Activated CD4-positive, alpha-beta T cell treated with anti-CD3 and anti-CD28 coated beads, Interleukin-2, Interleukin-6, amounts not matched to agents 100 ng/mL and 50 ng/mL, durations not matched to agents 16 hours and 8 hours (primary cell): ENCODE measurements around the gene AHCTF1.
"Not testable (repeated sequence)": the region's sequence is repeated elsewhere in the genome, so short reads cannot be mapped to it uniquely, and the experiment has no call there.

Experiments used
- DNase-seq: peaks from one replicate; pipeline ENCODE4 v3.0.0-alpha.2; 2020

The AHCTF1 gene

DNA sequence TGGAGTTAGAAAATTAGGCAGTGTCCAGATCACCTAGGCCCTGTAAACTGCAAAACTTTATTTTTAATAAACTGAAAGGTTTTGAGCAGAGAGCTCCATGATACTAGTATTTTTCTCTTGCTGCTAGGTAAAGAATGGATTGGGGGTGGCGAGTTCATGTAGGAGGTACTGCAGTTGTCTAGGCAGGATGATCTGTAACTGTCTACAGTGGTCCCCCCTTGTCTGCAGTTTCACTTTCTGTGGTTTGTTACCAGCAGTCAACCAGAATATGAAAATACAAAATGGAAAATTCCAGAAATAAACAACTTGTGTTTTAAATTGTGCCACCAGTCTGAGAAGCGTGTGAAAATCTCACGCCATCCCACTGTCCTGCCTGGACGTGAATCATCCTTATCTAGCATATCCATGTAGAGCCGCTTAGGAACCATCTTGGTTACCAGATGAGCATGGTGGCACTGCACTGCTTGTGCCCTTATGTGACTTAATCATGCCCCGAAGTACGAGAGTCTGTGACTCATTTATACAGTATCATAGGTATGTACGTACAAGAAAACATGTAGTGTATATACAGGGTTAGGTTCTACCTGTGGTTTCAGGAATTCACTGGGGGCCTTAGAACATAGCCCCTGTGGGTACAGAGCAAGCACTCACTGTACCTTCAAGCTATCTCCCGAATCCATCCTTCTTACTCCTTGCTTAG lies 94.2 kb downstream of the AHCTF1 start:
- DNase-seq = no peak

DNA sequence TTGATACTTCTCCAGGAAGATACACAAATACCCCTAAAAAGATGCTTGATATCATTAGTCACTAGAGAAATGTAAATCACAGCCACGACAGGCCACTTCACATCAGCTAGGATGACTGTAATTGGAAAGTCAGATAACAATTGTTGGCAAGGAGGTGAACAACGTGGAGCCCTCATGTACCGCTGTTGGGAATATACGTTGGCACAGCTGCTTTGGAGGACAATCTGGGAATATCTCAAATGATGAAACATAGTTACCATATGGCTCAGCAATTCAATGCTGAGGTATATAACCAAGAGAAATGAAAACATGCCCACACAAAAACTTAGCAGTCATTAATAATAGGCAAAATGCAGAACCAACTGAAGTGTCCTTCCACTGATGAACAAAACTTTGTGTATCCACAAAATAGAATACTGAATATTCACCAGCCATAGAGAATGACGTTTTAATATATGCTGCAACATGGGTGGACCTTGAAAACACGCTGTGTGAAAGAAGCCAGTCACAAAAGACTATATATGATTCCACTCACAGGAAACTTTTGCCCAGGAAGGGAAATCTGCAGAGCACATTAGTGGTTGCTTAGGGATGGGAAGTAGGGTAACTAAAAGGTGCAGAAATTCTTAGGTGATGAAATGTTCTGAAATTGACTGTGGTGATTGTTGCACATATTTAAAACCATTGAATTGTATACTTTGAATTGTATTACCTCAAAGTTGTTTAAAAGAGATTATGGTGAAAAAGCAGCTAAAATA lies 95.4 kb downstream of the AHCTF1 start:
- DNase-seq = no peak

GRCh38 chr1:246831543-246831942 lies 100.2 kb downstream of the AHCTF1 start:
- no peak for DNase-seq

- no peak for DNase-seq
These were observed 102.9 kb downstream of the AHCTF1 start for GRCh38 chr1:246828818-246829217.

DNA sequence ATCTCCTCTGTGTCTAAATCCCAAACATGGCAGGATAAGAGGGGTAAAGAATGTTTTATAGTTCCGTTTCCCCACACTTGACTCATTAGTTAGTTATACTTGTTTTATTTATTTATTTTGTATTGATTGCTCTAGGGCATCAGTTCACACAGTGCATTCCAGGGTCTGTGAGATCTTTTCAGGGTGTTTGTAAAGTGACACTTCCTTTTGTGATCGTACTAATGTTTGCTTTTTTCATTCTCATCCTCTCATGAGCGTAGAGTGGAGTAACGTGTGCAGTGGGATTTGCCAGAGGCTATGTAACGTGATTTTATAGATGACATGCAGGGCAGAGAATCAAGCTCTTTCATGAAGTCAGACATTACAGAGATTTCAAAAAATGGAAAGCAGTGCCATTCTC lies 104.4 kb downstream of the AHCTF1 start:
- DNase-seq = no peak

- DNase-seq = no peak
These were observed 106.1 kb downstream of the AHCTF1 start for GRCh38 chr1:246825557-246826175.

GRCh38 chr1:246824541-246824940 lies 107.2 kb downstream of the AHCTF1 start:
- no peak for DNase-seq

- DNase-seq = not testable (repeated sequence)
These were observed 109.6 kb downstream of the AHCTF1 start for GRCh38 chr1:246822154-246822553.

- DNase-seq = no peak
These were observed 111.1 kb downstream of the AHCTF1 start for GRCh38 chr1:246820666-246821065.

- not testable (repeated sequence) for DNase-seq
These were observed 114.0 kb downstream of the AHCTF1 start for GRCh38 chr1:246817778-246818177.

DNA sequence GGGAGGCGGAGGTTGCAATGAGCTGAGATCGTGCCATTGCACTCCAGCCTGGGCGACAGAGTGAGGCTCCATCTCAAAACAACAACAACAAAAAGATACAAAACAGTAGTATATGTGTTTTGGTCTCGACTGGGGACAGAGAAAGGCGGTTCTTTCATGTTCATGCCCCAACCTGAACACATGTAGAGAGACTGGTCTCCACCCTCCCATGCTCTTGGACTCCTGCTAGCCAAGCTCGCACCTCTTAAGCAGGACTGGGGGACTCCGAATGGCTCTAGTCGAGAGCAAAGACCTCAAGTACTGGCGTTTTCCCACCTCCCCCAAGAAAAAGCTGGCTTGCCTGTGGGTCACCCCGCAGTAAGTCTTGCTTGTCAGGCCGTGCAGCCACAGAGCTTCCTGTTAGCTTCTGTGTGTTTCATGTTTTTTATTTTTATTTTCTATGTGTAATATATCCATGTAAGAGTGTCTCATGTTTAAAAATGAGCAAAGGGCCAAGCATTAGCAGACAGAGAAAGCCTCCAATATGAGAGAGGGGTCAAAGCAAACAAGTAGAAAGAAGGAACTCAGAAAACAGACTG lies 116.0 kb downstream of the AHCTF1 start:
- DNase-seq = no peak

DNA sequence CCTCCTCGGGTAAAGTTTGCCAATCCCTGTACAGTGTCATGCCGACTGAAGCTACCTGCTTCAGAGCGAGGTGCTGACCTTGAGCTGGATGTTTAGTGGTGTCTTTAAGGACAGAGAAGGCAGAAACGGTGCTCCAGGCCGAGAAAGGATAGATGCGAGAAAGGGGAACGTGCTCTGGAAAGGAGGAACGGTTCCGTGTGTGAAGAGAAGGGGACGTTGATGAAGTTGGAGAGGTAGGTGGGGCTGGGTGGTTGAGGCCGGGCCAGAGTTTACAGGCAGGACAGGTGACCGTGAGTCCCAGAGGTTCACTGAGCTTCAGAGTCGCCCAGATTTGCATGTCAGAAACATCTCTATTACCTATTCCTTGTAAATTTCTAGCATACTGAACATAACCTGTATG lies 116.9 kb downstream of the AHCTF1 start:
- DNase-seq = no peak

GRCh38 chr1:246813325-246813724 lies 118.4 kb downstream of the AHCTF1 start:
- DNase-seq = not testable (repeated sequence)

- DNase-seq = no peak
These were observed 119.8 kb downstream of the AHCTF1 start for GRCh38 chr1:246811985-246812384.

GRCh38 chr1:246809473-246809872 lies 122.3 kb downstream of the AHCTF1 start:
- no peak for DNase-seq

GRCh38 chr1:246805135-246805716 lies 126.5 kb downstream of the AHCTF1 start:
- no peak for DNase-seq

DNA sequence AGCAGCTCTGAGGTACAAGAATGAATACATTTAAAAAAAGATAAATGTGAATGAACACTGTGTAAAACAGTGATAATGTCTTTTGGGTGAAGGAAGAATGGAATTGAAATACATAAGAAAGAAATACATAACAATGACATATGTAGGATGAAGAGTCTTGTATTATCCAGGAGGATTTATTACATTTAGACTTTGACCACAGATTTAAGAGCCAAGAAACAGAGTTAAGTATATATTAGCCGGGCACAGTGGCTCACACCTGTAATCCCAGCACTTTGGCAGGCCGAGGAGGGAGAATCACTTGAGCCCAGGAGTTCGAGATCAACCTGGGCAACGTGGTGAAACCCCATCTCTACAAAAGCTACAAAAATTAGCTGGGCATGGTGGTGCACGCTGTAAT lies 127.9 kb downstream of the AHCTF1 start:
- no peak for DNase-seq

DNA sequence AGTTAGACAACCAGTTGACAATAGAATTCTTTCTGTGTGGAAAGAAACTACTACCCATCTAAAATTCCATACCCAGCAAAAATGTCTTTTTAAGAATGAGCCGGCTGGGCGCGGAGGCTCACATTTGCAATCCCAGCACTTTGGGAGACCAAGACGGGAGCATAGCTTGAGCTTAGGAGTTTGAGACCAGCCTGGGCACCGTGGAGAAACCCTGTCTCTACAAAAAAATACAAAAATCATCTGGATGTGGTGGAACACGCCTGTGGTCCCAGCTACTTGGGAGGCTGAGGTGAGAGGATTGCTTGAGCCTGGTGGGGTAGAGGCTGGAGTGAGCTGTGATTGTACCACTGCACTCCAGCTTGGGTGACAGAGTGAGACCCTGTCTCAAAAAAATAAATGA lies 128.4 kb downstream of the AHCTF1 start:
- DNase-seq = no peak

DNA sequence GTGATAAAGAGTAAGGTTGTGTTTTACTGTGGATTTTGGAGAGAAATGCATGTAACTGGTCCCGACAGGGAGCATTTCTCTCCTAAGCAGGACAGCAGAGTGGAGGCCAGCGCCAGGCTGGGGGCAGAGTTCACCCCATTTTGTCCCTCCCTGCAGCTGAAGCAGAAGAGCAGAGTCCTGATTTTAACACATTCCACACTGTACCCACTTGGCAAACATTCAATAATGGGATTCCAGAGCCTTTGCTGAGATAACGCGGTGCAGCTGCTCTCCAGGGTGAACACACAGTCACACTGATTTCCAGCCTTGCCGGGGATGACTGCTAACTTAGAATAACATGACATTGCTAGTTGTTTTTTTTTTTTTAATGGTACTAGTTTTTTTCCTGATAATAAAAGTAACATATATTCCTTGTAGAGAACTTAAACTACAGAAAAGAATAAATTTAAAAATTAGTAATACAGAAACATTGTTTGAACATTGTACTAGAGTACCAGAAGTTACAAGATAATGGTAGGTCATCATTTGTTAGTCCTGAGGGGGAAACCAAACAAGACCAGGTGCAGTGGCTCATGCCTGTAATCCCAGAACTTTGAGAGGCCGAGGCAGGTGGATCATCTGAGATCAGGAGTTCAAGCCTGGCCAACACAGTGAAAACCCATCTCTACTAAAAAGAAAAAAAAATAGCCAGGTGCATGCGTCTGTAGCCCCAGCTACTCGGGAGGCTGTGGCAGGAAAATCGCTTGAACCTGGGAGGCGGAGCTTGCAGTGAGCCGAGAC lies 130.3 kb downstream of the AHCTF1 start:
- DNase-seq = no peak

GRCh38 chr1:246800756-246801155 lies 131.0 kb downstream of the AHCTF1 start:
- DNase-seq = no peak

DNA sequence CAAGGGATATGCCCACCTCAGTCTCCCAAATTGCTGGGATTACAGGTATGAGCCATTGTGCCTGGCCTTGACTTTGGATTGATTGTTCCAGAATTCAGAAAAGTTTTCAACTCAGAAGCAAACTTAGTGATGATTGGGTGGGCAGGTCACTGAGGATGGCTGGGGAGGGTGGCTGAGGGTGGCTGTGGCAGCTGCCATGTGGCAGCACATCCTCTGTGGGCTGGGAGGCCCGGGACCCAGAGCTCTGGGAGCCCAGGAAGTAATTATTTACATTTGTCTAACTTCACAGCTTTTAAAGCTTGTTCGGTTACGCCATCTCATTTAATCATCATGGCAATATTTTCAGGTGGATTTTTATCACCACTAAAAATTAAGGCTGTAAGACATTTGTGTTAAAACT lies 131.4 kb downstream of the AHCTF1 start:
- DNase-seq = no peak
